Measurements from ENCODE around the gene RNF7. TPM values are rescaled to one million over a fixed set of nuclear protein-coding genes. Genes with fewer than 3 reads are reported as not detected.

Gene RNF7
- total RNA-seq, 1 donor from 2014 or later: 103 TPM

- Mint-ChIP-seq H3K4me1 (no peaks in the 10 kb centered on the region), H3K9me3 (no peaks in the 10 kb centered on the region), H3K27me3 (ENCODE audit: low read depth) (no peaks in the 10 kb centered on the region), H3K36me3 (ENCODE audit: low read depth) (no peaks in the 10 kb centered on the region), H3K4me3 (no peak overlapping the region), H3K27ac (ENCODE audit: unreplicated experiment) (no peak overlapping the region)
- TF ChIP-seq CTCF (conservative IDR thresholded peaks at IDR 0.05): no peak
- no peak for DNase-seq (ENCODE audit: low read depth, low spot score)
Measured at GRCh38 chr3:141779667-141780066, 41.6 kb downstream of the RNF7 start.

GRCh38 chr3:141782386-141782932 is 44.4 kb downstream of the RNF7 start:
- no peak for DNase-seq (ENCODE audit: low read depth, low spot score)
- no peak overlapping the region for H3K27ac Mint-ChIP-seq (ENCODE audit: unreplicated experiment)
- no peaks in the 10 kb centered on the region for H3K27me3 Mint-ChIP-seq (ENCODE audit: low read depth)
- H3K36me3 Mint-ChIP-seq (ENCODE audit: low read depth): no peaks in the 10 kb centered on the region
- H3K4me3 Mint-ChIP-seq: no peak overlapping the region
- H3K9me3 Mint-ChIP-seq: no peaks in the 10 kb centered on the region
- no peak for TF ChIP-seq CTCF (conservative IDR thresholded peaks at IDR 0.05)
- H3K4me1 Mint-ChIP-seq: no peaks in the 10 kb centered on the region

GRCh38 chr3:141783632-141784031 is 45.5 kb downstream of the RNF7 start:
- H3K27me3 Mint-ChIP-seq (ENCODE audit: low read depth): no peaks in the 10 kb centered on the region
- peak overlapping the region; percentile 30 for H3K27ac Mint-ChIP-seq (ENCODE audit: unreplicated experiment)
- TF ChIP-seq CTCF (conservative IDR thresholded peaks at IDR 0.05): no peak
- no peaks in the 10 kb centered on the region for H3K9me3 Mint-ChIP-seq
- no peaks in the 10 kb centered on the region for H3K36me3 Mint-ChIP-seq (ENCODE audit: low read depth)
- H3K4me1 Mint-ChIP-seq: no peaks in the 10 kb centered on the region
- no peak for DNase-seq (ENCODE audit: low read depth, low spot score)
- no peak overlapping the region for H3K4me3 Mint-ChIP-seq

GRCh38 chr3:141784096-141784495 is 46.0 kb downstream of the RNF7 start:
- H3K27ac Mint-ChIP-seq (ENCODE audit: unreplicated experiment): no peak overlapping the region
- no peak overlapping the region for H3K4me3 Mint-ChIP-seq
- no peaks in the 10 kb centered on the region for H3K9me3 Mint-ChIP-seq
- no peaks in the 10 kb centered on the region for H3K27me3 Mint-ChIP-seq (ENCODE audit: low read depth)
- no peaks in the 10 kb centered on the region for H3K4me1 Mint-ChIP-seq
- no peaks in the 10 kb centered on the region for H3K36me3 Mint-ChIP-seq (ENCODE audit: low read depth)
- TF ChIP-seq CTCF (conservative IDR thresholded peaks at IDR 0.05): no peak
- no peak for DNase-seq (ENCODE audit: low read depth, low spot score)

- Mint-ChIP-seq H3K27me3 (ENCODE audit: low read depth) (no peaks in the 10 kb centered on the region), H3K4me3 (no peak overlapping the region), H3K9me3 (no peaks in the 10 kb centered on the region), H3K36me3 (ENCODE audit: low read depth) (no peaks in the 10 kb centered on the region), H3K27ac (ENCODE audit: unreplicated experiment) (no peak overlapping the region), H3K4me1 (no peaks in the 10 kb centered on the region)
- TF ChIP-seq CTCF (conservative IDR thresholded peaks at IDR 0.05): no peak
- DNase-seq (ENCODE audit: low read depth, low spot score): no peak
Measured at GRCh38 chr3:141784531-141784930, 46.4 kb downstream of the RNF7 start.

Data from neural crest cell (in vitro differentiated cells).